H9 (cell line): ENCODE data around the gene VPS18. TPM values are rescaled to one million over a fixed set of nuclear protein-coding genes. Genes with fewer than 3 reads are reported as not detected.

Experiments used
- DNase-seq: peaks from one replicate; pipeline ENCODE4 v3.0.0-alpha.2; 2017
- H2AFZ ChIP-seq: one replicate; pipeline ENCODE4 v1.6.1; 2013; ENCODE audit warnings: mild to moderate bottlenecking, low read length, control low read depth, moderate library complexity
- H2AK5ac ChIP-seq: 2 replicates; pipeline ENCODE4 v1.6.1; 2013; ENCODE audit warnings: low read length, control low read depth, mixed read lengths; ENCODE audit not compliant: insufficient read length
- H2BK120ac ChIP-seq: one replicate; pipeline ENCODE4 v1.6.1; 2013; ENCODE audit warnings: low read depth, mild to moderate bottlenecking, low read length, control low read depth, inconsistent platforms; ENCODE audit not compliant: poor library complexity, severe bottlenecking
- H2BK12ac ChIP-seq: 2 replicates; pipeline ENCODE4 v1.6.1; 2013; ENCODE audit warnings: low read length, control low read depth, mixed read lengths, low read depth; ENCODE audit not compliant: insufficient read length
- H2BK15ac ChIP-seq: 2 replicates; pipeline ENCODE4 v1.6.1; 2013; ENCODE audit warnings: low read depth, low read length, control low read depth
- H2BK20ac ChIP-seq: one replicate; pipeline ENCODE4 v1.6.1; 2013; ENCODE audit warnings: low read depth, mild to moderate bottlenecking, low read length, control low read depth, inconsistent platforms; ENCODE audit not compliant: poor library complexity, severe bottlenecking
- H2BK5ac ChIP-seq: 2 replicates; pipeline ENCODE4 v1.6.1; 2013; ENCODE audit warnings: low read length, control low read depth, mixed read lengths; ENCODE audit not compliant: insufficient read length
- H3K14ac ChIP-seq: 2 replicates; pipeline ENCODE4 v1.6.1; 2013; ENCODE audit warnings: low read length, control low read depth; ENCODE audit not compliant: insufficient read depth
- H3K18ac ChIP-seq: 2 replicates; pipeline ENCODE4 v1.6.1; 2013; ENCODE audit warnings: low read depth, mild to moderate bottlenecking, mixed read lengths, low read length, control low read depth; ENCODE audit not compliant: insufficient read length
- H3K23ac ChIP-seq: 2 replicates; pipeline ENCODE4 v1.6.1; 2013; ENCODE audit warnings: low read length, control low read depth, mixed read lengths, low read depth; ENCODE audit not compliant: insufficient read length
- H3K23me2 ChIP-seq: 2 replicates; pipeline ENCODE4 v1.6.1; 2013; ENCODE audit warnings: low read depth, mild to moderate bottlenecking, mixed read lengths, low read length, control low read depth; ENCODE audit not compliant: insufficient read length, poor library complexity, severe bottlenecking
- H3K27ac ChIP-seq: 2 replicates; pipeline ENCODE4 v1.5.1; 2013; ENCODE audit warnings: low read length, control low read depth, mixed read lengths, low read depth; ENCODE audit not compliant: insufficient read length
- H3K27me3 ChIP-seq: 2 replicates; pipeline ENCODE4 v1.6.1; 2013; ENCODE audit warnings: low read length, control low read depth, inconsistent platforms; ENCODE audit not compliant: insufficient read depth
- H3K4ac ChIP-seq: 2 replicates; pipeline ENCODE4 v1.6.1; 2013; ENCODE audit warnings: low read depth, mild to moderate bottlenecking, control low read depth, inconsistent platforms, low read length, moderate library complexity
- H3K4me1 ChIP-seq: 2 replicates; pipeline ENCODE4 v1.6.1; 2013; ENCODE audit warnings: low read length, control low read depth, inconsistent platforms; ENCODE audit not compliant: insufficient read depth
- H3K4me2 ChIP-seq: 2 replicates; pipeline ENCODE4 v1.6.1; 2013; ENCODE audit warnings: low read length, control low read depth, mixed read lengths; ENCODE audit not compliant: insufficient read length, insufficient read depth
- H3K56ac ChIP-seq: 2 replicates; pipeline ENCODE4 v1.6.1; 2013; ENCODE audit warnings: low read depth, mild to moderate bottlenecking, mixed read lengths, low read length, control low read depth; ENCODE audit not compliant: insufficient read length
- H3K79me1 ChIP-seq: 2 replicates; pipeline ENCODE4 v1.6.1; 2013; ENCODE audit warnings: low read depth, mild to moderate bottlenecking, moderate library complexity, low read length, control low read depth, inconsistent platforms; ENCODE audit not compliant: insufficient read depth, poor library complexity, severe bottlenecking
- H3K79me2 ChIP-seq: 2 replicates; pipeline ENCODE4 v1.6.1; 2013; ENCODE audit warnings: low read length, control low read depth, inconsistent platforms; ENCODE audit not compliant: insufficient read depth
- H3K9ac ChIP-seq: 2 replicates; pipeline ENCODE4 v1.6.1; 2013; ENCODE audit warnings: low read length, control low read depth, mixed read lengths; ENCODE audit not compliant: insufficient read length; ENCODE audit errors: extremely low read depth
- H3K9me3 ChIP-seq: one replicate; pipeline ENCODE4 v1.6.1; 2013; ENCODE audit warnings: low read depth, low read length, inconsistent platforms; ENCODE audit not compliant: control insufficient read depth
- H3T11ph ChIP-seq: one replicate; pipeline ENCODE4 v1.6.1; 2013; ENCODE audit warnings: mild to moderate bottlenecking, low read length, control low read depth, inconsistent platforms
- H4K20me1 ChIP-seq: one replicate; pipeline ENCODE4 v1.6.1; 2013; ENCODE audit not compliant: control insufficient read depth, insufficient read length, insufficient read depth
- H4K5ac ChIP-seq: 2 replicates; pipeline ENCODE4 v1.6.1; 2013; ENCODE audit warnings: low read depth, mild to moderate bottlenecking, mixed read lengths, low read length, control low read depth; ENCODE audit not compliant: insufficient read length
- H4K8ac ChIP-seq: replicated peaks from 2 replicates; pipeline ENCODE4 v1.6.1; 2013; ENCODE audit warnings: low read length, control low read depth, mixed read lengths, low read depth; ENCODE audit not compliant: insufficient read length
- H4K91ac ChIP-seq: 2 replicates; pipeline ENCODE4 v1.6.1; 2013; ENCODE audit warnings: low read depth, mild to moderate bottlenecking, moderate library complexity, mixed read lengths, low read length, control low read depth; ENCODE audit not compliant: insufficient read length
- H3K27ac Mint-ChIP-seq, 3 experiments: 2 replicates in 2 of 3; 3 replicates in 1 of 3; pipeline ENCODE4 v1.8.0; 2020 to 2021; ENCODE audit warnings: mixed read lengths in 3 of 3, mild to moderate bottlenecking in 1 of 3, moderate library complexity in 1 of 3
- H3K27me3 Mint-ChIP-seq: 2 replicates; pipeline ENCODE4 v1.8.0; 2021; ENCODE audit warnings: low read depth, mild to moderate bottlenecking, moderate library complexity, mixed read lengths
- H3K36me3 Mint-ChIP-seq, 3 experiments: 2 replicates in 2 of 3; 3 replicates in 1 of 3; pipeline ENCODE4 v1.8.0; 2020 to 2021; ENCODE audit warnings: low read depth in 3 of 3, mixed read lengths in 3 of 3; ENCODE audit not compliant: insufficient read depth in 1 of 3
- H3K4me1 Mint-ChIP-seq, 2 experiments: 2 replicates each; pipeline ENCODE4 v1.8.0; 2020; ENCODE audit warnings: mixed read lengths in 2 of 2
- H3K4me3 Mint-ChIP-seq, 2 experiments: 2 replicates in 1 of 2; 3 replicates in 1 of 2; pipeline ENCODE4 v1.8.0; 2020 to 2021; ENCODE audit warnings: mild to moderate bottlenecking in 2 of 2, mixed read lengths in 2 of 2, moderate library complexity in 1 of 2
- H3K9me3 Mint-ChIP-seq, 2 experiments: 2 replicates in 1 of 2; 3 replicates in 1 of 2; pipeline ENCODE4 v1.8.0; 2020; ENCODE audit warnings: mild to moderate bottlenecking in 2 of 2, mixed read lengths in 2 of 2, moderate library complexity in 1 of 2
- CTCF ChIP-seq: fragments of 200-600 bp; sonication (generic); conservative IDR thresholded peaks from 3 replicates; pipeline ENCODE4 v1.8.0; 2021; ENCODE audit warnings: antibody characterized with exemption, mild to moderate bottlenecking
- WGBS: extraction: QIAGEN DNeasy Blood & Tissue Kit; methylation state at CpG from one replicate; pipeline ENCODE4 v1.1.7; 2013; ENCODE audit warnings: missing lambda C conversion rate, low lambda C conversion rate, mixed read lengths; ENCODE audit not compliant: insufficient read length; ENCODE audit errors: extremely low coverage; 5-methylcytosine and 5-hydroxymethylcytosine counted together
- total RNA-seq: library from RNA; stranded (reverse); gene quantifications from 2 replicates; pipeline ENCODE4 v1.2.1, GENCODE V29; 2021

The VPS18 gene
- total RNA-seq, 1 experiment from 2014 or later, result 45.0 TPM

GRCh38 chr15:40928821-40929659, 34.8 kb downstream of the VPS18 start, which contains the start of gene DLL4:
DLL4 (plus strand) TSS chr15:40929340; CDS start chr15:40929669, 329 bp downstream.
- no peak within 1 kb of the TSS for H2BK15ac ChIP-seq
- no peak within 1 kb of the TSS for H2BK5ac ChIP-seq
- H3K9me3 ChIP-seq, result no peaks in the 10 kb centered on the region
- H3K79me1 ChIP-seq, result no peaks in the 10 kb centered on the region
- Mint-ChIP-seq H3K27me3 (peaks cover 100% of the 10 kb centered on the region), H3K4me3 (peak within 1 kb of the TSS; percentile 58 to 87), H3K27ac (no peak within 1 kb of the TSS), H3K36me3 (no peaks in the 10 kb centered on the region; a peak in 1 of 7 replicates), H3K9me3 (peaks cover 3% of the 10 kb centered on the region in 2 experiments; a peak in 4 of 5 replicates), H3K4me1 (peaks cover 31 to 44% of the 10 kb centered on the region in 2 experiments)
- peak; percentile 94 for DNase-seq
- no peak within 1 kb of the TSS for H2AFZ ChIP-seq
- no peak within 1 kb of the TSS for H3K14ac ChIP-seq
- no peaks in the 10 kb centered on the region for H4K20me1 ChIP-seq
- no peak within 1 kb of the TSS for H2BK20ac ChIP-seq
- no peak within 1 kb of the TSS for H3K27ac ChIP-seq
- no peak within 1 kb of the TSS for H3T11ph ChIP-seq
- no peak within 1 kb of the TSS for H2BK120ac ChIP-seq
- H2AK5ac ChIP-seq, result no peak within 1 kb of the TSS
- no peaks in the 10 kb centered on the region for H3K79me2 ChIP-seq
- no CpG with 5 or more reads among the region's 71 CpGs for WGBS
- H3K23me2 ChIP-seq, result peaks cover 35% of the 10 kb centered on the region
- H3K18ac ChIP-seq, result no peak within 1 kb of the TSS
- H3K4me2 ChIP-seq, result peak within 1 kb of the TSS; percentile 68
- TF ChIP-seq CTCF, result no peak
- H3K9ac ChIP-seq, result no peak within 1 kb of the TSS
- H4K91ac ChIP-seq, result no peak within 1 kb of the TSS
- no peak within 1 kb of the TSS for H3K4ac ChIP-seq
- no peak within 1 kb of the TSS for H4K5ac ChIP-seq
- H3K56ac ChIP-seq, result no peak within 1 kb of the TSS
- no peak within 1 kb of the TSS for H4K8ac ChIP-seq
- peaks cover 3% of the 10 kb centered on the region; the same call in 1 of the 2 replicates for H3K4me1 ChIP-seq
- no peak within 1 kb of the TSS for H3K23ac ChIP-seq
- peaks cover 56% of the 10 kb centered on the region for H3K27me3 ChIP-seq
- H2BK12ac ChIP-seq, result no peak within 1 kb of the TSS
